ENCODE results near the gene LRRC28.

The LRRC28 gene

GRCh38 chr15:99307735-99308134 is 56.5 kb downstream of the LRRC28 start:
- no peak for DNase-seq

DNA sequence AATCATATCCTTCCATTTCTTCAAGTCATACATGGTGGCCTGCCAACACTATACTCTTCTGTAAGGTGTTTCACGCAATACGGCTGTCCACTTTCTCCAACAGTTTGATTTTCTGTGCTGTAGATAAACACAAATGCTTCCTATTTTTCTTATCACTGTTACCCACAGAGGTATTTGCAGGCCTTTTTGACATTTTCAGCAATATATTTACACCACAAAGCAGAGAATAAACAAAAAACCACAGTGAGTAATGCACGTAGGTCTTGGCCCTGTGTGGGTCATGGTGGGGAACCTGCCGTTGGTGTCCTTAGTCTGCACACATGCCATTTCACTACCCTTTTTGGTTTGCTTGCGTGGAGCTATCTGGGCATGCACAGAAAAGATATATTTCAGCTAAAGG is 59.5 kb downstream of the LRRC28 start:
- no peak for DNase-seq

- no peak for DNase-seq
These were observed 60.9 kb downstream of the LRRC28 start for GRCh38 chr15:99312228-99312627.

- no peak for DNase-seq
These were observed 61.5 kb downstream of the LRRC28 start for GRCh38 chr15:99312794-99313193.

GRCh38 chr15:99315636-99316035 is 64.4 kb downstream of the LRRC28 start:
- no peak for DNase-seq

DNA sequence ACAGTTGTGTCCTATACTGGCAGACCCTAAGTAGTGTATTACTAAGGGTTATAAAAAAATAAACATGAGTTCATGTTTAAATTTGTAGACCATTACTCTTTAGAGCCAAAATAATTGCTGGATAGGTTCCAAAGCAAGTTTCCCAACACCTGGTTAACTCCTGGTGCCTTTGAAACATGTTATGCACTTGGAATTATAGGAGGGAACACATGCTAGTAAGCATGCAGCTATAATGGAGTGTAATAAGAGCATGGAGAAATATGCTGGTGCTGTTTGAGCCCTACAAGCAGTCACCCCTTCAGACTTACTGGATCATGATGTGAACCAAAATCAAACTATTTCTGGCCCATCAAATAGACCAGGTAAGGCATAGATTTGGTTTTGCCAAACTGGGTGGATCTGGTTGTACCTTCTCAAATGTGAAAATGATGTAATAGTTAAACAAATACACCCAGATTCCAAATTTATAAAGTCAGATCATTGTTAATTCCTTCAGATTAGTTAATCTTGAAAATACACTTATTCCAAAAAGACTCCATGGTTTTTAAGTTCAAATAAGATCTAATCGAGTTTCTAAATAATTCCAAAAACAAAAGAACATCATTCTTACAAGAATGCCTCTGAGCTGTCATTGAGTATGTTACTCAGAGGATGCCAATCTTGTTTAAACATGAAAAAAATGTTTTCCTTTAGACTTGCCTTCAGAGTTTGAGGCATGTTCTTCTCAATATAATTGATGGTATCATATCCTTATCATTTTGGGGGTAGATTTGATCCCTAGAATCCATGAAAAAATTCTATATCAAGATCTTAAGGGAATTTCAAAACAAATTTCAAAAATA is 69.3 kb downstream of the LRRC28 start:
- DNase-seq: no peak

DNA sequence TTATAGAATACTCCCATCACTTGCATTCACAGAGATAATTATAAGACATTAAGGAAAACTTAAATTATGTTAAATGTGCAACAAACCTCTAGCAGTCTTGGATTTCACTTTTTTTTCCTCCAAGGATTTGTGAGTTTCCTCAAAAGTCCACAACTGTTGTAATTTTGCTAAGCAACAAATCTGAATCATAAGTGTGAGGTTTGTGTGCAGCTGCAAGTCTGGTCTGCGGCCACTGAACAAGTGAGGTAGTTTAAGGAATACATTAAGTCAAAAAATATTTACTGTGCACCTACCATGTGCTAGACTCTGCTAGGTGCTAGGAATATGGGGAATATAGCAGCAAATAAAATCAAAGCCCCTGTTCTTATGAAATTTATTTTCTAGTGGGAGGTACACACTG is 70.2 kb downstream of the LRRC28 start:
- no peak for DNase-seq

GRCh38 chr15:99322643-99323405 is 71.5 kb downstream of the LRRC28 start:
- no peak for DNase-seq

DNA sequence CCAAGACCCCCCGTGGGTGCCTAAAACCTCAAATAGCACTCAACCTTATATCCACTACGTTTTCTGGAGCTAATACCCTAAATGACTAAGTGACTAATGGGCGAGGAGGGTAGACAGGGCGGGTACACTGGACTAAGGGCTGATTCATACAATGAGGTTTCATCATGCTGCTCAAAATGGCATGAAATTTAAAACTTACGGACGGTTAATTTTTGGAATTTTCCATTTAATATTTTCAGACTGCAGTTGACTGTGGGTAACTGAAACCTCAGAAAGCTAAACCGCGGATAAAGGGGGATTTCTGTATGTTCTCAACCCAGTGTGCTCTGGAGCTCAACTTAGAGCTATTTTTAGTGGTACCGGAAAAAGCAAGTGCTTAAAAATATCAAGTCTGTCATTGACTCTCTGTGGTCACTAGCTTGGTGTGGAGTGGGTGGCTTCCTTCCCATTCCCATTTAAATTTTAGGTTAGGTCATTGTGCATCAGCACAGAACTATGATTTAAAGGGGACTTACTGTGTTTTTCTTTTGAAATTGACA is 72.9 kb downstream of the LRRC28 start:
- DNase-seq: no peak

DNA sequence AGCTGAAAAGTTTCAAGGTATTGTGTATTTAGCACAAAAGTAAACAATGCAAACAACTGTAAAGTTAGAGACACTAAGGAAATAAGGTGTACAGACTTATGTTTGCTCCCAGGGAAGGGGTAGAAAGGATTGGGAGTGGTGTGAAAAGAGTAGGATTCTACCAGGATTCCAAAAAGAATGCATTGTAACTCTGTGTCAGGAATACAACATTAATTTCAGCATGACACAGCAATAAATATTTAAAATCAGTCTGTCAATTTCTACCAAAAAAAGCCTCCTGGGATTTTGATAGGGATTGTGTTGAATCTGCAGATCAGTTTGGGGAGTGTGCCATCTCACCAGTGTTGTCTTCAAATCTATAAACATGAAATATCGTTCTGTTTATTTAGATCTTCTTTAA is 73.4 kb downstream of the LRRC28 start:
- no peak for DNase-seq

GRCh38 chr15:99326235-99326634 is 75.0 kb downstream of the LRRC28 start:
- DNase-seq: no peak

- DNase-seq: no peak
These were observed 77.1 kb downstream of the LRRC28 start for GRCh38 chr15:99328106-99329072.

DNA sequence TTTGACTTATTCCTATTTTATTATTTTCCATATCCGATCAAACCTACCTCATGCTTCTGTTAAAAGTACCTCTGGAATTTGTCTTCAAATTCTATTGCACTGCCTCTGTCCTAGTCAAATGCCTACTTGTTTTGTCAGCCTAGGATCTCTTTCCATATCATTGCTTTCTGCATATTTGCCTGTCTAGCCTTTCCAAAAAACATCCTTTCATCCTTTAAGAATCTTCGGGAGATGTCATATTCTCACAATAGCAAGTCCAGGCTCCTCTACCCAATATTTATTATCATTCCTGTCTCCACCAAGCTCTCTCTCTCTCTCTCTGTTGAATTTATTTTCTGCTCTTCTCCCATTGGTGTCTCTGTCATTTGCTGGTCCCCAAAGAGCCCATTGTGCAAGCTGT is 80.1 kb downstream of the LRRC28 start:
- no peak for DNase-seq

DNA sequence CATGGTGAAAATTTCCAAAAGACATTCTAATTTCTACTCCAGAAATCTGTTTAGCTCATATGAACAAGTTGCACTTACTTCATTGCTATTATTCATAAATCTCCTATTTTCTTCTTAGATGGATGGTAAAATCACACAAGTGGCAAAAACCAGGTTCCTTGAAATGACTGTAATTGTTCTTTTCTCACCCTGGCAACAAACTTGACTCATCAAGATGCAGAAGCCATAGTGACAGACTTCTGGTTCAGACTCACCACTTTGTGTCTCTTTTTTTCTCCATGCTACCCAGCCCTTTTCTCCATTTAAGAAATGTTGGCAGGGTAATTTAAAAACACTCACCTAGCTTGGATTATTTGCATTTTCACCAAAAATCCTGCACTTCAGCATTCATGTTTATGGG is 82.1 kb downstream of the LRRC28 start:
- DNase-seq: no peak

GRCh38 chr15:99333981-99334380 is 82.7 kb downstream of the LRRC28 start:
- DNase-seq: no peak

DNA sequence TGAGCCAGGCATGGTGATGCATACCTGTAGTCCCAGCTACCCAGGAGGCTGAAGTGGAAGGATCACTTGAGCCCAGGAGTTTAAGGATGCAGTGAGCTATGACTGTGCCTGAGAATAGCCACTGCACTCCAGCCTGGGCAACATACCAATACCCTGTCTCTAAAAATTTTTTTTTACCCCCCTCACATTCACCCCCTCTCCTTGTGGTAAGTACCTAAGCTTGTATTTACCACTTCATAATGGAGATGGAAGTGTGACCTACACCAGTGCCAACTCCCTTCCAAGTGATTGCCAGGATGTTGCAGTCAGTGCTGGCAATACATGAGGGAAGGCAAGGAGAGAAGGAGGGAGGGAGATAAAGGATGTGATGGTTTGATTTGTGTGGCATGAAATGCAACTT is 84.2 kb downstream of the LRRC28 start:
- DNase-seq: no peak

- DNase-seq: no peak
These were observed 85.5 kb downstream of the LRRC28 start for GRCh38 chr15:99336794-99337193.

GRCh38 chr15:99340347-99340746 is 89.1 kb downstream of the LRRC28 start:
- DNase-seq: no peak

DNA sequence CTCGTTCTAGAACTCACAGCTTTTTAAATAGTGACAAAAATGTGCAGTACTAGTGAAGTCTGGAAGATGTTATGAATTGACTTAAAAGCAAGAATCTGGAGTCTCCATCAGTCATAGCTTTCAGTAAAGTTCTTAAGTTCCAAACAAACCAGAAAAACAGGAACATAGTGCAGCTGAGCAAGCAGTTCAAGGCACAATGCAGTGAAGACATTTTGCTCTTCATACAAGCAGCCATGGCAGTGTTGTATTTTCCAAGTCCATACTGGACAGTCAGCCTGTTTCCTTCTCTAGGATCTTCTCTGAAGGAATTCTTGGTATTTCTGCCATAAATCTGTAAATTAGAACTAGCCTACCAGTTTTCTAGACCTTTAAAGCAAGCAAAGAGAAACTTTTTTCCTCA is 90.5 kb downstream of the LRRC28 start:
- DNase-seq: no peak

GRCh38 chr15:99343208-99343607 is 91.9 kb downstream of the LRRC28 start:
- DNase-seq: no peak

GRCh38 chr15:99343881-99344551 is 92.7 kb downstream of the LRRC28 start:
- no peak for DNase-seq

DNA sequence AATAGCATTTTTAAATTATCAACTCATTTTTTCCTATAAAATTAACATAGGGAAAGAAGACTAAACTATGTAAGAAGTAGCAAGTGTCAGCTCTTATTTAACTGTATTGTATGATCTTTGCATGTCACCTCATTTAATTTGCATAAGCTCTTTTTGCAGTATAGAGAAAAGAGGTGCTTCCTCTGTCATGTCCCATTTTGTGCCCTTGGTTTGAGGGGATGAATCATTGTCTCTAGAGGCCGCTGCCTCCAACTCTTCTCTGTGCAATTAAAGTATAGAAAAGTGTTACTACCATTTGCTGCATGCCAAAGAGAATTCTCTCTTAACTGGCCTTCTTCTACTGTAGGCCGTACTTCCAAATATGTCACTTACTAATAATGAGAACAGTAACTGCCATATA is 93.4 kb downstream of the LRRC28 start:
- DNase-seq: no peak
